Islet of Langerhans (tissue), 1 donor: ENCODE results near the gene OLIG2.

Experiments
- FAIRE-seq: peaks from one replicate; lab custom pipeline; 2011; peaks lifted over from hg19 to GRCh38; lab: Jason Lieb, UNC

The OLIG2 gene

DNA sequence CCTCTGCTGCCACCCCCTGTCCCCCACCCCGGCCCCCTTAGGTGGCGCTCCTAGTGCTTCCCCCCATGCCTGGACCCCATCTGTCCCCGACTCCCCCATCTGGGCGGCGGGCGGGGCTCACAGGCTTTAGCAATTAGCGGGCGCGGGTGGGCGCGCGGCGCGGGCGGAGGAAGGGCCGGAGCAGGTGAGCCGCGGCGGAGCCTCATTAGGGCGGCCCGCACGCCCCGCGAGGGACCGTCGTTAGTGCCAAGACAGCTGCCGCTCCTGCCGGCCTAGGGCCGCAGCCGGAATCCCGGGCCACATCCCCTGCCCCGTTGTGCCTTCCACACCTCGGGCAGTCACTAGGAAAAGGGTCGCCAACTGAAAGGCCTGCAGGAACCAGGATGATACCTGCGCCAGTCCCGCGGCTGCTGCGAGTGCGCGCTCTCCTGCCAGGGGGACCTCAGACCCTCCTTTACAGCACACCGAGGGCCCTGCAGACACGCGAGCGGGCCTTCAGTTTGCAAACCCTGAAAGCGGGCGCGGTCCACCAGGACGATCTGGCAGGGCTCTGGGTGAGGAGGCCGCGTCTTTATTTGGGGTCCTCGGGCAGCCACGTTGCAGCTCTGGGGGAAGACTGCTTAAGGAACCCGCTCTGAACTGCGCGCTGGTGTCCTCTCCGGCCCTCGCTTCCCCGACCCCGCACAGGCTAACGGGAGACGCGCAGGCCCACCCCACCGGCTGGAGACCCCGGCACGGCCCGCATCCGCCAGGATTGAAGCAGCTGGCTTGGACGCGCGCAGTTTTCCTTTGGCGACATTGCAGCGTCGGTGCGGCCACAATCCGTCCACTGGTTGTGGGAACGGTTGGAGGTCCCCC lies 7.6 kb downstream of the OLIG2 start:
- no peak for FAIRE-seq

DNA sequence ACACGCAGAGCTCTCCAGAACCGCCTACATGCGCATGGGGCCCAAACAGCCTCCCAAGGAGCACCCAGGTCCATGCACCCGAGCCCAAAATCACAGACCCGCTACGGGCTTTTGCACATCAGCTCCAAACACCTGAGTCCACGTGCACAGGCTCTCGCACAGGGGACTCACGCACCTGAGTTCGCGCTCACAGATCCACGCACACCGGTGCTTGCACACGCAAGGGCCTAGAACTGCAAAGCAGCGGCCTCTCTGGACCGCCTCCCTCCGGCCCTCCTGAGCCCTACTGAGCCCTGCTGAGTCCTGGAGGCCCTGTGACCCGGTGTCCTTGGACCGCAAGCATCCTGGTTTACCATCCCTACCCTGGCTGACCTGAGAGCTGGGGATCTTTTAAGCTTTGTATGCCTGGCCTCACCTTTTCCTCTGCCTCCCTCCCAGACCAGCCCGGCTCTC lies 8.3 kb downstream of the OLIG2 start:
- FAIRE-seq: no peak

DNA sequence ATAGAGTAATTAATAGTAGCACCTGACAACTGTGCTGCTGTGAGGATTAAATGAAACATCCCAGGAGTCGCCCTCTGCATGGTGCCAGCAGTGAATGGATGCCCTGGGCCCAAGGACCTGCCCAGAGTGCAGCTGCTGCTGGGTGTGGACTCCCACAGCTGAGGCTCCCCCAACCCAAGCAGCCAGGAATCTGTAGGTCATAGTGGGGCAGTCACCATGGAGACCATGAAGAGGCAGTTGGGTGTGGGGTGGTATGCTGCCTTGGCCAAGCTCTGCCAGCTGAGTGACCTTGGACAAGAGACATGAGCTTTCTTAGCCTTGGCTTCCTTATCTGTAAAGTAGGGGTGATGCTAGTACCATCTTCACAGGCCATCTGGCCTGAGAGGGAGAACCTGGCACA lies 9.4 kb downstream of the OLIG2 start:
- no peak for FAIRE-seq

DNA sequence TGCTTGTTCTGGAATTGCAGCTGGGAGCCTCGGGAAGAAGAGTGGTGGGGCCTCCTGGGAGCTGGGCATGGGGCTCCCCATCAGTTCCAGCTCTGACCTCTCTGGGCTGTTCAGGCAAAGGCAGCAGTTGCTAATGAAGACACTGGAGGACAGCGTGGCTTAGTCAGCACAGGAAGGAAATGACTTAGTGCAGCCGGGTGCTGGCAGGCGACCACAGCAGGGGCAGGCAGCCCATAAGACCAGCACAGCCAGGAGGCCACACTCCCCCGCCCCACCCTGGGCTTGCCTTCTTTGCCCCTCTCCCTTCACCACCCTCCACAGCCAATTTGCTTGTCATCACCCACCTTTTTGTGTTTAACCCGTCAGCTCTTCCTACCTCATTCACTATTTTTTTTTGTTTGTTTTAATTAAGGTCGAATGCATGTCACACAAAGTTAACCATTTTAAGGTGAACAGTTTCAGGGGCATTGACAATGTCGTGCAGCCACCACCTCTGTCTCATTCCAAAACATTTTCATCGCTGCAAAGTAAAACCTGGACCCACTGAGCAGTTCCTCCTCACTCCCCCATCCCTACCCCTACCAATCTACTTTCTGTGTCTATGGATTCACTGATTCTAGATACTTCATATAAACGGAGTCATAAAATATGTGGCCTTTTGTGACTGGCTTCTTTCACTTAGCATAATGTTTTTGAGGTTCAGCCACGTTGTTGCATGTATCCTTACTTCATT lies 10.9 kb downstream of the OLIG2 start:
- no peak for FAIRE-seq

DNA sequence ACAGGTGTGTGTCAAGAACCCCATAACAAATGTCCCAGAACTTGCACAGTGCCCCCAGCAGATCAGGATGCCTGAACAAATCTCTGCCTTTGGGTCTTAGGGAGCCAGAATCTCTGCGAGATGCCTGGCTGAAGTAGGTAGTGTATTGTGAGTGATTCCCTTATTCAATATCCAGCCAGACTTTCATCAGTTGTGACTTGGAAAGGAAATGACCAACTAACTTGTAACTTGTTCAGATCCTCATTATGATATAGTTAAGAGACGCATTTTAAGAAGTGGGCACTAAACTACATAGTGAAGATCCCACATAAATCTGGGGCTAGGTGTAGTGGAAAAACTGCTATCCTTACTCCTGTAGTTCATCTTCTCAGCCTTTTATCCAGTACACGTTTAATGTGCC lies 11.8 kb downstream of the OLIG2 start:
- FAIRE-seq: no peak

DNA sequence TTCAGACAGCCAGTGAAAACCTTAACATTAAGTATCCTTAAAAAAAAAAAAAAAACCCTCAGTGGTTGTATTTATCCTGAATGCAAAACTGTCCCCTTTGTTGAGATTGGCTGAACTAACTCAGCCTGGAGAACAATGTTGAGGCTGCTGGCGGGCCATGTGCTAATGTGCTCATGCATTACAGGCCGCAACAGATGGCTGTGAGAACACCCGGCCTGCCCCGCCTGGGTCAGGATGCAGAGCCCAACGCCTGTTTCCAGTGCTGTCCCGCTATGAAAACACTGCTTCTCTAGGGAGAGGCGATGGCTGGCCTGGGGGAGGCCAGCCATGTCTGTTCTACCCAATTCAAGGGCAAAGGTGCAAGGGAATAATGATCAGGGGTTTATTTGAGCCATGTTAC lies 13.8 kb downstream of the OLIG2 start:
- FAIRE-seq: no peak

- FAIRE-seq: no peak
These were observed 14.5 kb downstream of the OLIG2 start for GRCh38 chr21:33040215-33040614.

- no peak for FAIRE-seq
These were observed 16.2 kb downstream of the OLIG2 start for GRCh38 chr21:33041981-33042380.

DNA sequence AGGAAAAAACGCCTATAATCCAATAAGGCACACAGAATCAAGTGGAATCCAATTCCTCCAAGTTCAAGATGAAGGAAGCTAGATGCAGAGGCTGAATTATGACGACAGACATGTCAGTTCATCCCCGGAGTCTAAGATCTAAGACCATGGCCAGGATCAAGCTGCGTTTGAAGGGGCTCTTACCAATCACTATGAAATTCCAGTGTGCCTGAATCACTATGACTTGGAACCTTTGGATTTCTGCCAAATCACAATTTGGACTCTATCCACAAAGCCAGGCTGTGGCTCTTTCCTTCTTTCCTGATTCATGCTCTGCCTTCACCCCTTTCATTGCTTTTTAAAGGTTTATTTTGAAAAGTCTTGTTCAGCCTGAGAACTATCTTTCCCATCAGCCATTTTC lies 17.1 kb downstream of the OLIG2 start:
- no peak for FAIRE-seq

DNA sequence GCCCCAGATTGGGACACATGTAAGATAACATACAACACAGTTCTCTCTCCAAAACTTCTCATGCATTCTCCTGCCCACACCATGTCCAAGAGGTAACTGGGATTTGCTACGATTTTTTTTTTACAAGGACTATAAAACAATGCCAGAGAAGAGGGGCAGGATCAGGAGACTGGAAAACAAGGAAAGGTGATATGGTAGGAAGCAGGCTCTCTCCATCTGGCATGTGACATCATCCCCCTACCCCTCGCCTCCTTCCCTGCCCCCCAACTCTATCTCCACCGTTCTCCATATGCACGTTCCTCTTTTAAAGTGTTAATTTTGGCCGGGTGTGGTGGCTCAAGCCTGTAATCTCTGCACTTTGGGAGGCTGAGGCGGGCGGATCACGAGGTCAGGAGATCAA lies 20.7 kb downstream of the OLIG2 start:
- FAIRE-seq: no peak

GRCh38 chr21:33047231-33047630 lies 21.5 kb downstream of the OLIG2 start:
- FAIRE-seq: no peak

GRCh38 chr21:33051925-33052324 lies 26.2 kb downstream of the OLIG2 start:
- FAIRE-seq: no peak

- FAIRE-seq: no peak
These were observed 28.2 kb downstream of the OLIG2 start for GRCh38 chr21:33053951-33054350.

DNA sequence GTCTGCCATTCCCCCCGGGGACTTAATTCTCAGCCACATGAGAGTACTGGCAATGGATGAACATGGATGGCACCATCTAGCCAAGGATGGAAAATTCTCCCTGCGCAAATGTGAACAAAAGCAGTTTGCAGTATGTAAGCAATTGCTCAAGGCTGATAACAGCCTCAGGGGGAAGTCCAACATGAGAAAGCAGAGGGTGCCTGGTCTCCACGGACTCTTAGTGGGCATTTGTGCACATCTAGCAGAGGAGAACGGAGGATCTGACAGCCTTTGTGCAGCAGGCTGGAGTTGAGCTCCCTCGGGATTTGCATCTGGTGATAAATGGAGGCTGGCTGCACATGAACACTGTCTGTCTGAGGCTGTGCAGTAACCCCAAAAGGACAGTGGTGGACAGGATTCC lies 30.3 kb downstream of the OLIG2 start:
- FAIRE-seq: no peak

DNA sequence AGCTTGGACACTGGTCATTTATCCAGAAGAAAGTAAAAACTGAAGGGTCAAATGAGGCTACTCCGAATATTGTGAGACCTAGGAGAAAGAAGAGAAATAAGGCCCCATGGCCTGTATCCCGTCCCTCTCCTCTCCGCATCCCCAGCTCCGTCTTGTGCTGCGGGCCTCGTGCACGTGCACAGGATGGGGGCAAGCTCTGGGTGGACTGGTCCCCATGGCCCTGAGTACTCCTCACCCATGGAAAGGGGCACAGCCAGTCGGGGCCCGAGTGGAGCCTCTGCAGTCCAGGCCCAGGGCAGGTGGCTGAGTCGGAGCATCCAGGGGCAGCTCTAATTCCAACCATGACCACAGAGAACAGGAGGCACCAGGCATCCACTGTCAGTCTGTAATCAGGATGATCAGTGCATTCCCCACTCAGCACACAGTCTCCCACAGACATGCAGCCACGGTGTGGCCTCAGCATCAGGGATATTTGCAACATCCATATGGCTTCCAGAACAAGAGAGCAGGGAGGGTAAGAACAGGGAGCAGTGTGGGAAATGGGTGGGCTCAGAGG lies 31.7 kb downstream of the OLIG2 start:
- FAIRE-seq: no peak

- FAIRE-seq: no peak
These were observed 32.8 kb downstream of the OLIG2 start for GRCh38 chr21:33058527-33058926.

- no peak for FAIRE-seq
These were observed 33.2 kb downstream of the OLIG2 start for GRCh38 chr21:33058957-33059356.

DNA sequence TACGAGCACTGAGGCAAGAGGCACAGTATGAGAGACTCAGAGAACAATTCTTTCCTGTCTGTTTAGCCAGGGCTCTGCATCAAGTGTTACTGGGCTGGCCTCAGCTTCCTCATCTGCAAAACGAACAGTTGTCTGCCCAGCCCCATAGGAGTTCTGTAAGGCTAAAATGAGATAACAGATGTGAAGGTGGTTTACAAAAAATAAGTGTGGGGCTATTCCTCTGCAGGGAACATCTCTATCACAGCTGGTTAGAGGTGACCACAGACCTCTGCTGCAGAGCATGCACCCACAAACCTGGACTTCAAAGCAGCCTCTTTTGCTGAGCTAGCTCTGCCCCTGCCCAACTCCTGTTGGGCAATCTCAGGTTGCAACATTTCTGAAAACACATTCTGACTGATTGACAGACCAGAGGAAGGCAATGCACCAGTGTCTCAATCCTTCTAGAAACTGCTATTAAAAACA lies 33.7 kb downstream of the OLIG2 start:
- FAIRE-seq: no peak

DNA sequence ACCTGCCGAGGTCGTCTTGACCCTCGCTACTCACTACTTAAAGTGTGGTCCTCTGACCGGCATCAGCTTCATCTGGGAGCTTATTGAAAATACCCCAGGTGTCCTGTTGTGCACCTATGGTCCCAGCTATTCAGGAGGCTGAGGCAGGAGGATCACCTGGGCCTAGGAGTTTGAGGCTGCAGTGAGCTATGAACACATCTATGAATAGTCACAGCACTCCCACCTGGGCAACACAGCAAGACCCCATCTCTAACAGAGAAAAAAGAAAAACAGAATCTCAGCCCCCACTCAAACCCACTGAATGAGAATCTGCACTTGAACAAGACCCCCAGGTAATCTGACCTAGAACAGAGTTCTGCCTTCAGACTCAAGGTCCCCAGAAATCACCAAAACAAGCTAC lies 35.5 kb downstream of the OLIG2 start:
- no peak for FAIRE-seq

GRCh38 chr21:33063375-33063883 lies 37.7 kb downstream of the OLIG2 start:
- no peak for FAIRE-seq

DNA sequence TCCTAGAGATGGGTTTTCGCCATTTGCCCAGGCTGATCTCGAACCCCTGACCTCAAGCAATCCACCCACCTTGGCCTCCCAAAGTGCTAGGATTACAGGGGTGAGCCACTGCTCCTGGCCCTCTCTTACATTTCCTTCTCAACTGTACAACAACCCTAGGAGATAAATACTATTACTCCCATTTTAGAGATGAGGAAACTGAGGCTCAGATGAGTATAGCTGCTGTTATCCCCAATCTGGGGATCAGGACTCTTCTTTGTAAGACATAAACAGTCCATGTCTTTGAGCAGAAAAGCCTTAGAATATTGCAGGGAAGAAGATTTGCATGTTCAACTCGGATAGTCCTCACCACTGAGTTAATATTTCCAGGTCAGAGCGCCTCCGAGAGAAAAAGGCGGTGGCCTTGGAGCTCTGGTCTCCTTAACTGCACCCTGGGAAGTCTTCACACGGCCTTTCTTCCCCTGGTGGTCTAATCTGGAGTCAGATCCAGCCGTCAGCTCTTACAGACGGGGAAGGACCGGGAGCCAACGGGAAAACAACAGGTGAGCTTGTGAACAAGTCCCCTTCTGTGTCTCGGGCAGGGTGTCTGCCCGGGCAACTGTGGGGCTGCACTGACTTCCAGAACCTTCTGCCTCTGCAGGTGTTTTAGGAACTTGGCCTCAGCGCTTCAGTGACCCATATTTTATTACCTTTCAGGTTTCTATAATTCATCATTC lies 38.3 kb downstream of the OLIG2 start:
- no peak for FAIRE-seq

- no peak for FAIRE-seq
These were observed 39.1 kb downstream of the OLIG2 start for GRCh38 chr21:33064623-33065390.
